Activated CD8-positive, alpha-beta memory T cell treated with anti-CD3 and anti-CD28 coated beads for 48 hours (primary cell): ENCODE results near the gene RBMXL2.

Source experiments
- DNase-seq, 3 experiments: peaks; one replicate each; pipeline ENCODE4 v3.0.0-alpha.2; 2020; ENCODE audit warnings: low read depth in 2 of 3, low spot score in 2 of 3

RBMXL2 gene

DNA sequence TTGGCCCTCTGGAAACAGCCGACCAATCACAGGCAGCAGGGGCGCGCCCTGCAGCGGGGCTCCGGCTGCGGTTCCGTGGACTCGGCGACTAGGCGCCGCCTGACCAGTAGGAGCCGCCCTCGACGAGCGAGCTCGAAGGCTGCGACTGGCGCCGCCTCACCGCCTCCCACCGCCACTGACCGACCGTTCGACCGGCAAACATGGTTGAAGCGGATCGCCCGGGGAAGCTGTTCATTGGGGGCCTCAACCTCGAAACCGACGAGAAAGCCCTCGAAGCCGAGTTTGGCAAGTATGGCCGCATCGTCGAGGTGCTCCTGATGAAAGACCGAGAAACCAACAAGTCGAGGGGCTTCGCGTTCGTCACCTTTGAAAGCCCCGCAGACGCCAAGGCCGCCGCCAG, at the start of gene RBMXL2:
Gene RBMXL2 (plus strand): TSS at position 78 of the 400 bp plus-strand sequence. CDS start 123 bp downstream, at position 201.
- no peak for DNase-seq

DNA sequence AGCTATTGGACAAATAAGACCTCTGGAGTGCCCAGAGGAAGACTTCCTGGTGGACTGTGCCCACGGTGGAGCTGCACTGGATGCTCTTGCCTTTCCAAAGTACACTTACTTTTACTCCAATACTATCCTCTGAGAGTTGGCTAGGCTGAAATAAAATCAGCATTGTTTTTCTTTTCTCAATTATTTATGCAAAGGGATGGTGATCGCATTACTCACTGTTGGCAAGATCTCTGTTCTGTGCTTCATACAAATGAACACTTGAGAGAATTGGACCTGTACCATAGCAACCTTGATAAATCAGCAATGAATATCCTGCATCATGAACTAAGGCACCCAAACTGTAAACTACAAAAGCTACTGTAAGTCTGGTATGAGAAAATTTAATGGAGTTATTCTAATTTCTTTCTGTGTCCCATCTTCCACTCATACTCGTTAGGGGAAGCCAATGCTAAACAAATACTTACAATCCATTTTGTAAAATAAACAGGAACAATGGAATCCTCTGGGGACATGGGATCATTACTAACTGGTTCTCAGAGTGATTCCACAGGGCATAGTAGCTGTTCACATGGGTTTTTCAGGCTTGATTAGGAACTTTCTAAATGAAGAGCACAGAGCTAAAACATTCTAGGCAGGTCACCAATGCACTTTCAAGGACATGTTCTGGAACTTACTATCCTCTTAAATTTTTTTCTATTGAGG, 42.2 kb upstream of the RBMXL2 start:
- DNase-seq: no peak

DNA sequence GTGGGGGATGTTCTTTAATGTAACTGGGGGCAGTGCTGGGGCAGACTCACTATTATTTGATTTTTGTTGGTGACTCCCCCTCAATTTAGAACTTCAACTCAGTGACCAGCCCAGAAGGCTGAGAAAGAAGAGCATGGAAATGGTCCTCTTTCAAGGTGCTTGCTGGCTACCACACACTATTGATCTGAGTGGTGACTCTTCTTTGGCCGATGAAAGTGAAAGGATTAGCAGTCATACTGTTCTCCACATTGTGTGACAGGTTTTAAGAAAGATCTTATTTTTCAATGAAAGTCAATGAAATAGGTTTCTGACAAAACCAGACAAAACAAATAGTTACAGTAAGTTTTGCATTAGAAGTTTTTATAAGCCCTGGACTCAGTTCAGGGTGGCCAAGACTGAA, 38.6 kb upstream of the RBMXL2 start:
- DNase-seq: no peak

DNA sequence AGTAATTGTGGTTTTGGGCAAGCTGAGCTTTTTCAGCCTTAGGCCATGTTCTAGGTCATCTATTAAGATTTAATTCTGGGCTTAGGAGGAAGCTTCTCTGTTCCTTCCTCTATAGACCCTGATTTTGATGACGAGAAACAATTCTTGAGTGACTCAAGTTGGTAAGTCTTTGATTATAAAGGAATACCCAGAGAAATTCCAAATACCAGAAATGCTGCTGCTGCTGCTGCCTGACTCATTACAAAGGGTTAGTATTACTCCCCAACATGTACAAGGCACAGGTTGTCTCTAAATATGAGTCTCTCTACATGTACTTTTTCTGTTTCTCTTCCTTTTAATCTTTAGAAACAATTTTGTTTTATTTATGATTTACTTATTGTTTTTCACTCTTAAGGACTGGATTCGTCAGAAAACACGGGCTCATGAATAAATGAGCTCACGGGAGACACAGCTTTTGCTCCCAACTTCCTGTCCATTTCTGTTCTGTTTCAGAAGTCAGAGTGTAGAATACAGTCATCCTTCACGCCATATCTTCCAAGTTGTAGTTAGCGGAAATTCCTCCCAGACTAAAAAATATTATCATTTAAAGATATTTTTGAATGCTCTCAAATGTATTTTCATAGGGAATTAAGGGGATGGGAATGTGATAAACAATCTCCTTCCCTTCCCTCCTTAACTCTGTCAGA, 31.8 kb upstream of the RBMXL2 start:
- no peak for DNase-seq

DNA sequence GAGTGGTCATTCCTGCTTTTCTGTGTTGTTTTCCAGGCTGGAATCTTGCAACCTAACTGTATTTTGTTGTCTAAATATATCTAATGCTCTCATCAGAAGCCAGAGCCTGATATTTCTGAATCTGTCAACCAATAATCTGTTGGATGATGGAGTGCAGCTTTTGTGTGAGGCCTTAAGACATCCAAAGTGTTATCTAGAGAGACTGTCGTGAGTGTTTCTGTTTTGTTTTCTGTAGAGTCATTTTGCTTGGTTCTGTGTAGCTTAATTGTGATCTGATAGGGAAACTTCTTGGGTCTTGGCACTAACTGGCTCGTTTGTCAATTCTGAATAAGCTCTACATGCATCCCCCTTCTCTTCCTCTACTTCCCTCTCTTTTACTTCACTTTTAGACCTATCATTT, 31.2 kb upstream of the RBMXL2 start:
- no peak for DNase-seq

DNA sequence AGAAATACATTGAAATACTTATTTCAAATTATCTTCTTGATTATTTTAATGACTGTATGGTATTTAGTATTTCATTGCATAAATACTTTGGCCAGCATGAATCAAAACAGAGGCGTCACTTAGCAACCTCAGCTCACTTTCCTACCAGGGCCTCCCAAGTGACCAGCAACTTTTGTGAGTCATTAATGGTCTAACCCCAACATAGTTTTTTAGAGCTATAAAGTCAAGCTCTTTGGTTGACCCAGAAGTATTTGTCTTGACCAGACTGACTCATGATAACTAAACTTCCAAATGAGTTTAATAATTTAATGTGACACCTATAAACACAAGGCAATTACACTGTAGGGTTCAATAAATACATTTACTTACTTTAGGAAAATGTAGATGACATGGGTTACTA, 27.9 kb upstream of the RBMXL2 start:
- DNase-seq: no peak

DNA sequence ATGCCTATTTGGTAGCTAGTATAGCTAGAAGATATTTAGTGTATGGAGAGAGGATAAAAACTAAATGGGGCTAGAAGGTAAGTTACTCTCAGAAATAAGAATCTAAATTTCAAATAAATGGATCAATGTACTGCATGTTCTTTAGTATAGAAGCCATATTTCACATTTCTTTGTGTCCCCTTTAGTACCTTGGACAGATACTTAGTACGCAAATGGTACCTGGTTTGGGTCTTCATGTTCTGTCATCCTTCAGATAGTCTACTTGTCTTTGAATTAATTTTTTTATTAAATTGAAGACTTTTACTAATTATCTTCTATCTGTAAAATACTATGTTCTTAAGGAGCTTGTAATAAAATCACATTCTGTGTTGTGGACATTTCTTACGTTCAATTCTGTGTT, 26.3 kb upstream of the RBMXL2 start:
- DNase-seq: no peak

DNA sequence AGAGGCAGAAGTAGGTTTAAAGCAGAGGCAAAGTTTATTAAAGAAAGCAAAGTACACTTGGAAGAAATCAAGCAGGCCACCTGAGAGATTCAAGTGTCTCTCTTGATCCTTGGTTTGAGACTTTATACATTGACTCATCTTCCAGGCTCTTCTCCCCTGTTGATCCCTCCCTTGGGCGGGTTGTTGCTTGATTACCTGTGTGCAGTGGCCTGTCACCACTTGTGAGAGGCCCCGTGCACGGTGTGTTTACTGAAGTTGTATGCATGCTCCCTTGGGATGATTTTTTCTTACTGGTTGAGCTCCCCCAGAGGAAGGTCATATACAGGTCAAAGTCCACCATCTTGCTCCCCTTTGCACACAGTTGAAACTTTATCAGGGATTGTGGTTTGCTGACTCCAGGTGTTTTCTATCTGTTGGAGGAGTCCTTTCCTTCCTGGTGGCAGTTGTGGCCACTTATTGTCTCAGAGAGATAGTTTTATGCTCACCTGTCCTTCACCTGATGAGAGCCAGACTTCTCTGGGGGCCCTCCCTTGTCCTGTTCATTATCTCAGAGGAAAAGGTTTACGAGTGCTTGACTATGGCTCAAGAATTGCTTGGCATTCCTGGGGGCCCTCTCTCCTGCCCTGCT, 16.3 kb upstream of the RBMXL2 start:
- no peak for DNase-seq

DNA sequence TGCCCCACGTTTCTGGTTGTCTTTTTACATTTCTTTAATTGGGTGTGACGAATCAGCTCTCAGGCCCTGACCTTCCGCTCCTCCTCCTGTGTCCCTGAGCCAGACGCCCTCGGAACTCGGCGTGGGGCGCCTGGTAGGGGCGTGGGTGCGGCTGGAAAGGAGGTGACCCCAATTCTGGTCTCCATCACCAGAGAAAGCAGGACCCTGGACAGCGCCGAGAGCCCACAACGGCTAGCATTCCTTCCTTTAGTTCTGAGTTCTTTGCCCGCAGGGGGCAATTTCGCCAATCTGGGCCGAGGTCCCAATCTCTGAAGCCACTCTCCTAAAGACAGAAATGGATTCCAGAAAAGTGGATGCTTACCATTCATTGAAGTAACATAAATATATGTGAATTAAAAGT, 11.7 kb upstream of the RBMXL2 start:
- DNase-seq: no peak

DNA sequence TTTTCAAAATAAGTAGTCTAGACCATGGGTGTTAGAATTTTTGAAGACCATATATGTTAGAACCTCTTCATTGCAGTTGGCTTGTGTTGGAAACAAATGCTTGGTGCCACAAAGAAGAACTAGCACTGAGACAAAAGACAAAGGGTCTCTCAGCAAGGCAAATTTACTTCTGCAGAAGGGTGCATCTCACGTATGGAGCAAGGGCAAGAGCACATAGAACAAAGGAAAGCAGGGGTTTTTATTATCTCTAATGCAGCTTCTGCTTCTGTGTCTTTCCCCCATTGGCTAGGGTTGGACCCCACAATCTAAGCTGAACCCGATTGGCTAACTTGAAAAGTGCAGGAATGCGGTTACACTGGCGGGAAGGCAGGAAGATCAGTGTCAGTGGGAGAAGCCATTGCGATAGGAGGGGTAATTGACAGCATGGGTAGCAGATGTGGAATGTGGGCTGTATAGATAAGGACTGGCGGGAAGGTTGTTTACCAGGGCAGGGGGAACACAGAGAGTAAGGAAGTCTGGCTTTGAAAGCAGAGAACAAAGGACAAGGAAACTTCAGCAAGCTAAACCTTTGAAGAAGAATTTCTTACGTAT, 9.2 kb upstream of the RBMXL2 start:
- DNase-seq: no peak

DNA sequence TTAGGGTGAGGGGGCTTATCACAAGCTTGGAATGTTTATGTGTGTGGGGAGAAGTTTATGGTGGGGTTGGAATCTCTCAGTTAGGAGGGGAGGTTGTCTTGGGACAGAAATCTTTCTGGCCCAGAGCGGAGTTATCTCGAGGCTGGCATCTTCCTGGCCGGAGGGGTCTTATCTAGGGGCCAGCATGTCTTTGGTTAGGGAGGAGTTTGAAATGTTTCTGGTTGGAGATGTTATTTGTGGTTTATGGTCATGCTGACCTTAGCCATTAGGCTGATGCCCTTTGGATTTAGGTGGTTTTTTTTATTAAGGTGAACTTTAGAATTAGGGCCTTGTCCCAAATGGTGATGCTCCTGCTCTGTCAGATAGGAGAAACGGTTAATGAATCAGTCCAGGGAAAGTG, 7.9 kb upstream of the RBMXL2 start:
- DNase-seq: no peak

DNA sequence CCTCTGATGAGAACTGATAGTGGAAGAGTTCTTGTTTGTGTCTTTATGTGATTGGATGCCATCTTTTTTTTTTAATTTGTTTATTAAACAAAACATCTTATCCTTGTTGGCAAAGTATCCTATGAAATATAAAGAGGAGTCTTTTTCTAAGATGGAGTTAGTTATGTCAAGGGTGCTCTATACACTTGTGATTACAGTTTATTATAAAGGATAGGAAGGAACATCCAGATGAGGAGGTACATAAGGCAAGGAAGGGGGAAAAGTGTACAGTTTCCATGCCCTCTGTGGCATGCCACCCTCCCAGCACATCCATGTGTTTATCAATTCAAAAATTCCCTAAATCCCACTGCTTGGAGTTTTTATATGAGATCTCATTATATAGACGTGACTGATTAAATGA, 7.4 kb upstream of the RBMXL2 start:
- no peak for DNase-seq

DNA sequence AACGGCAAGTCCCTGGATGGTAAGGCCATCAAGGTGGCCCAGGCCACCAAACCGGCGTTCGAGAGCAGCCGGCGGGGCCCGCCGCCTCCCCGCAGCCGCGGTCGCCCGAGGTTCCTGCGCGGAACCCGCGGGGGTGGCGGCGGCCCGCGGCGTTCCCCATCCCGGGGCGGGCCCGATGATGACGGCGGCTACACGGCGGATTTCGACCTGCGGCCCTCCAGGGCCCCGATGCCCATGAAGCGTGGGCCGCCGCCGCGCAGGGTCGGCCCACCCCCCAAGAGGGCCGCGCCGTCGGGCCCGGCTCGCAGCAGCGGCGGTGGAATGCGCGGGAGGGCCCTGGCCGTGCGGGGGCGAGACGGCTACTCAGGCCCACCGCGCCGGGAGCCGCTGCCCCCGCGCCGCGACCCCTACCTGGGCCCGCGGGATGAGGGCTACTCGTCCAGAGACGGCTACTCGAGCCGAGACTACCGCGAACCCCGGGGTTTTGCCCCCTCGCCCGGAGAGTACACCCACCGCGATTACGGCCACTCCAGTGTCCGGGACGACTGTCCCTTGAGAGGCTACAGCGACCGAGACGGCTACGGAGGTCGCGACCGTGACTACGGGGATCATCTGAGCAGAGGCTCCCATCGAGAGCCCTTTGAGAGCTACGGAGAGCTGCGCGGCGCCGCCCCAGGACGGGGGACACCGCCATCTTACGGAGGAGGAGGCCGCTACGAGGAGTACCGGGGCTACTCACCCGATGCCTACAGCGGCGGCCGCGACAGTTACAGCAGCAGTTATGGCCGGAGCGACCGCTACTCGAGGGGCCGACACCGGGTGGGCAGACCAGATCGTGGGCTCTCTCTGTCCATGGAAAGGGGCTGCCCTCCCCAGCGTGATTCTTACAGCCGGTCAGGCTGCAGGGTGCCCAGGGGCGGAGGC, 792 bp downstream of the RBMXL2 start:
- no peak for DNase-seq

DNA sequence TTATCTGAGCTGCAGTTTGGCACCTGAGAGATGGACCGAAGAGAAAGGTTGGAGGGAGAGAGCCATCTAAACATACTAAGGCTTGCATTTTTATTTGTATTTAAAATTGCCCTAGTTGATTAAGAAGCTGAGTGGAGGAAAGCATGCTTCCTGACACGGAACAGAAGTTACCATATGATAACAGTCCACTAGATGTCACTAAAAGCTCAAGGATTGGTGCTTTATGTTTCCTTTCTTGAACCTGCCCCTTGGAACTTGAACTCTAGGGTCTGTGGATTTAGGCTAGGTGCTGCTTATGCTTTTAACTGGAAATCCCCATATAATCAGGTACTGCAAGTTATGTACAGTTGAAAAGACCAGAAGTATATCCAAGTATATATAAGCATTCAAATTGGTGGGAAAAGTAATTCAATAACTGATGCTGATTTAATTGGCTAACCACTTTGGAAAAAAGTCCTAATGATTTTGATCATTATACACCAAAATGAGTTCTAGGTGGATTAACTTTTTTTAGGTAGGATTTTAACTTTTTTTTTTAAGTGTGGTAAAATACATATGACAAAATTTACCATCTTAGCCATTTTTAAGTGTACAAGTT, 9.5 kb downstream of the RBMXL2 start:
- DNase-seq: no peak

DNA sequence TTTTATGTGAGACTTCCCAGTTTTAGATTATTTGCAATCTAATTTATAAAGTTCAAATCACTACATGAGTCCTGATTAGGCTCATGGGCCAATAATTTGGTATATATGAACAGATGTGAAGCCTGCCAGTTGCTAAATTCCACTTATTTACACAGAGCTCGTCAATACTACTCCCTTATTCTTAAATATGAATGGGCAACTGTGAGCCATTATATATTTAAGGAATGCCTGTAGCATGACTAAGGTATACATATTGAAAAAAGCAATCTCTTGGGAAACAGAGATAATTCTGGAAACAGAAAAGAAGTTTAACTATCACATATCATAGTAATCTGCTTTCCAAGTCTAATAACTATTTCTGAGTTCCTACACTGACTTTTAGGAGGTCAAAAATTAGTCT, 27.0 kb downstream of the RBMXL2 start:
- DNase-seq: no peak

DNA sequence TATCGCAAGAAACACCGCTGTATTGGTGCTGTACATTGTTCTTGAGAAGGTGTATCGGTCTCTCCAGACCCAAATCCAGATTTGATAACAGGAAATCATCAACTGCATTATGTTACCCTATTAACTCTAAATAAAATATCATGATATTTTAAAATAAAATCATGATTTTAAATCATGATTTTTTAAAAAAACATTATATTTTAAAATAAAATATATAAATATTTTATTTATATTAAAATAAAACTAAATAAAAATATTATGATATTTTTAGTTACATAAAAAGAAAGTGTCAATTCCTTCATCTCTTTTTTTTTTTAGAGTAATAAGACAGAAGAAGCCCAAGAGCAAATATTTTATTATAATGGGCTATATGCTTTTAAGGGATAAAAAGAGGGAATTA, 27.6 kb downstream of the RBMXL2 start:
- no peak for DNase-seq

DNA sequence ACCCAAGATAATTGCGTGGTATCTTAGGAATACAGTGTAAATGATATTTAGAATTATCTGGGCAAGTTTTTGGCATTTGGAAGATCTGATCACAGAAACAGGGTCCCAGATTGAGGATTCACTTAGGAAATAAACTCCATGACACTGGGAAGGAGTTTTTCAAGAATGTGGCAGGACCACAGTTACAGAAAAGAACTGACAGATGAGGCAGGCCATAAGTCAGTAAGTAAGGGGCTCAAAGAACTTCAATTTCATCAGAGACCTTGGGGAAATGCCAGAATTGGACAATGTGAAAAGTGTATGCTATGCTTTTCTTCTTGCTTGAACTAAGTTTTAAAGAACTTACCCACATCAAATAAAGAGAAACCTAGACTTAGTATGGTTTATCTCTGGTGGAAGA, 49.3 kb downstream of the RBMXL2 start:
- no peak for DNase-seq
